Fibroblast of villous mesenchyme (primary cell): ENCODE results near the gene CPZ. TPM values are rescaled to one million over a fixed set of nuclear protein-coding genes. Genes with fewer than 3 reads are reported as not detected.

Experiments used
- DNase-seq: peaks from one replicate; pipeline ENCODE4 v3.0.0-alpha.2; 2010; ENCODE audit warnings: low read depth
- H3K4me3 ChIP-seq: 2 replicates; pipeline ENCODE4 v1.5.1; 2011; ENCODE audit warnings: low read depth, mild to moderate bottlenecking, low read length
- total RNA-seq: library from RNA; depleted of rRNA; stranded (reverse); fragments of >200 nt; gene quantifications from 2 replicates; pipeline ENCODE4 v1.2.3, GENCODE V29; 2012
- TF ChIP-seq, protein P1 (sequence below): IDR thresholded peaks from 2 replicates; pipeline ENCODE4 v1.5.1; 2012; ENCODE audit warnings: low read depth, mild to moderate bottlenecking, low read length; ENCODE audit not compliant: insufficient read depth

CPZ gene
- total RNA-seq, 1 donor = 19.0 TPM

DNA sequence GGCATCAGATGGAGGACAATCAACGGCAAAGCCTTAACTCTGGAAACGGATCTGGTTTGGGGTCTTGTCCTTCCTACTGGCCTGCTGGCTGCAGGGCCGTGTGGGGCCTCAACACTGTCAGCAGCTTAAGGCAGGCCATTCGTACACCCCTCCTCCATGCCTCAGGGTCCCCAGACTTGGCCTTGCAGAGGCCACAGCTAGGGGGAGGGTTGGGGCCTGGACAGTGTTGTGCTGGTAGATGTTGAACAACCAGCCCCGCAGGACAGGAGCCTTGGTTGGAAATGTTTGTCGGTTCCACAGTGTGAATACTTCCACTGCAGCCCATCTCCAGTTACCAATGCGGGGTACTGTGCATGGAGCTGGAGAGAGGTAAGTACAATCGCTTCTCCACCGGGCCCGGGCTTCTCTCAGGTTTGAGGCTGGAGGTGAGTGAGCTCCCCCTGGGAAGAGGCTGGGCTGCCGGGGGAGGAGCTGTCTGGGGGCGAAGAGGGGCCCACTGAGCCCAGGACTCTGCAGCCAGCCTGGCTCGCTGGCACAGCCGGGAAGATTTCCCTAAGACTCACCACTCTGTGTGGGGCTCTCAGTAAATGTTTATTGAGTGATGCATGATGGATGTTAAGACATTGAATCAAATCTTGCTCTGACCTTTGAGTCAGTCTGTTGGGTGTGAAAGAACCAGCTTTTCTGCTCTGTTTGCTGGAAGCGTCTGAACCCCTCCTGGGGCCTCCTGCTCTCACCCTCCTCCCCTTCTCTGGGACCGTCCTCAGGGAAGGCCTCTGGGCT lies 32.1 kb upstream of the CPZ start:
- no peak for DNase-seq
- TF ChIP-seq, protein P1, sequence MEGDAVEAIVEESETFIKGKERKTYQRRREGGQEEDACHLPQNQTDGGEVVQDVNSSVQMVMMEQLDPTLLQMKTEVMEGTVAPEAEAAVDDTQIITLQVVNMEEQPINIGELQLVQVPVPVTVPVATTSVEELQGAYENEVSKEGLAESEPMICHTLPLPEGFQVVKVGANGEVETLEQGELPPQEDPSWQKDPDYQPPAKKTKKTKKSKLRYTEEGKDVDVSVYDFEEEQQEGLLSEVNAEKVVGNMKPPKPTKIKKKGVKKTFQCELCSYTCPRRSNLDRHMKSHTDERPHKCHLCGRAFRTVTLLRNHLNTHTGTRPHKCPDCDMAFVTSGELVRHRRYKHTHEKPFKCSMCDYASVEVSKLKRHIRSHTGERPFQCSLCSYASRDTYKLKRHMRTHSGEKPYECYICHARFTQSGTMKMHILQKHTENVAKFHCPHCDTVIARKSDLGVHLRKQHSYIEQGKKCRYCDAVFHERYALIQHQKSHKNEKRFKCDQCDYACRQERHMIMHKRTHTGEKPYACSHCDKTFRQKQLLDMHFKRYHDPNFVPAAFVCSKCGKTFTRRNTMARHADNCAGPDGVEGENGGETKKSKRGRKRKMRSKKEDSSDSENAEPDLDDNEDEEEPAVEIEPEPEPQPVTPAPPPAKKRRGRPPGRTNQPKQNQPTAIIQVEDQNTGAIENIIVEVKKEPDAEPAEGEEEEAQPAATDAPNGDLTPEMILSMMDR = no peak
- no peak overlapping the region for H3K4me3 ChIP-seq

DNA sequence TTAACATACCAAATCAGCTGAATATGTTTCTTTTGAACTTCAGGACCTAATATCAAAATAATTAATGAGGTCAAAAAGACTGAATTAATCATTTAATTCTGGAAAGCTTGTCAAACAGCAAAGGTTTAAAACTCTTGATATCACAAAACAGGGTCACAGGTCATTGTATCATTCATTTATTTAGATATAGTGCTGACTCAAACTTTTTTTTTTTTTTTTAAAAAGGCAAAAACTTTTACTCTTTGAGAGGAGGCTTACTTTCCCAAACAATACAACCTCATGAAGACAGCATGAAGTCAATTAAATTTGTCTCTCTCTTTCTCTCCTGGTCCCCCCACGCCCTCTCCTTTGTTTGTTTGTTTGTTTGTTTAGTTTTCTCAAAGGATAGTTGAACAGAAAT lies 28.0 kb upstream of the CPZ start:
- DNase-seq = no peak
- no peak overlapping the region for H3K4me3 ChIP-seq
- TF ChIP-seq, protein P1 = no peak

DNA sequence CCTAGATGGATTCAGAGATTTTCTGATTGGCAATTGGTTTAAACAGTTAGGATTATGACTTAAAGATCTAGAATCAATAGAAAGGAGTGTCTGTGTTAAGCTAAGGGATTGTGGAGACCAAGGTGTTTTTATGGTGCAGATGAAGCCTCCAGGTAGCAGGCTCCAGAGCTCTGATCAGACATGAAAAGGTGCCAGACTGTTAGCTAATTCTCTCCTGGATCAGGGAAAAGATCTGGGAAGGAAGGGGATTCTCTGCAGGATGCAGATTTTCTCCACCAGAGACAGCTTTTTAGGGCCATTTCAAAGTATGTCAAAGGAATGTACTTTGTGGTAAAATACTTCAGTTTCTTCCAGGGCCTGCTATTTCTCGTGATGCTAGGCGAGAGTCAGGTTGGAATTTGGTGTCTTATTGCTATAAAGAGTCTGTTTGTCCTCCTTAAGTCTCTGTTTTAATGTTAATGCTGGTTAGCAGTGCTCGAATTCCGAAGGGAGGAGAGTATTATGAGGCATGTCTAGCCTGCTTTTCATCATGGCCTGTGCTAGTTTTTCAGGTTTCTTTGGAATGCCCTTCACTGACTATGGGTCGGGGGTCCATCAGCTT lies 24.4 kb upstream of the CPZ start:
- peak; percentile 64 for DNase-seq
- TF ChIP-seq, protein P1 = no peak
- H3K4me3 ChIP-seq = no peak overlapping the region

DNA sequence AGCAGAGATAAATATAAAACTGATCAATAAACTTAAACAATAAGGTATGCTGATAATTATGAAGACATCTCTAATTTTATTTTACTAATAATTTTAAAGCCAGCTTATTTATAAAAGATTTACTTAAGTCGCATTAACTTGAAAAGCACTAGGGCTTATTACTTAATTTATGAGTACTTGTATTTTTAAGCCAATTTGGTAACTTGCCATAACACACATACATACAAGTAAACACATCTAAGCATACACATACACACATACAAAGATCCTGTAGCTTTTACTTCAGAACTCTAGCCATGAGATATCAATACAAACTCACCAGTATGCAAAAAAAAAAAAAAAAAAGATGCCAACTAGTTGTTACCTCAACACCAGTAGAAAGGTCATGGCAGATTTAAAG lies 22.4 kb upstream of the CPZ start:
- no peak overlapping the region for H3K4me3 ChIP-seq
- DNase-seq = no peak
- TF ChIP-seq, protein P1 = no peak

DNA sequence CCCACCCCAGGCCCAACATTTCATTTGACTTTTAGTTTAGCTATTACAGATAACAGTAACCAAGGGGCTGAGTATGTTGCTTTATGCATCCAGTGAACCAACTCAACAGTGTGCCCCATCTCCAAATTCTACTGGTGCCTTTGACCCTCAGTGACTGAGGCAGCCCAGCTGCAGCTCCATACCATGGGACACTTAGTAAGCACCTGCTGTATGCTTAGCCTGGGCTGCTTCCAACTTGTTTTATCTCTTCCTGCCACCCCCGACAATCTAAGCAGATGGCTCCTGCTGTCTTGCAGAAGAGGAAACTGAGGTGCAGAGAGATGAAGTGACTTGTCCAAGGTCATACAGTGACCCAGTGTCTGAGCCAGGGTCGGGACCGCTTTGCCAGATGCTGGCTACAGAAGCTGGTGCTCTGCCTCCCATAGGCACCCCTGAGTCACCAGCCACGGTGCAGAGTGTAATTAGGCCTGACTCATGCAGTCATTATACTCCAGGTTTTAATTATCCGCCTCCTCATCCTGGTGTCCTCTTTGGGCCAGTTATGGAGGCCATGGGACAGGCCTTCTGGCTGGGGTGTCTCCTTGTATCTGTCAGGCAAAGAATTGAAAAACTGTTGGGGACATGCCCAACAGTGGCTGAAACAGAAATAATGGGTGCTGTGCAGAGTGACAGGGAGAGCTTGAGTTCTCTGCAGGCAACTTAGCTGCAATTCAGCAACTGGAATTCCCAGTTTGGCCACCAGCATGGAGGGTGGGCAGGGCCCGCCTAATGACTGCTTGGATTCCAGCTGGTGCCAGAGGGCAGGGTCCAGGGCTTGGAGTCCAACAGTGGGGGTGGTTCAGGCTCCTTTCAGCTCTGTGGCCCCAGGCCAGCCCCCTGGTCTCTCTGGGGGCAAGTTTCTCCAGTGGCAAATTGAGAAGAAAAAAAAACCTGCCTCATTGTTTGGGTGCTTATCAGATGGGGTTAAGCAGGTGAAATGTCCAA lies 20.6 kb upstream of the CPZ start:
- no peak for DNase-seq
- TF ChIP-seq, protein P1 = no peak
- H3K4me3 ChIP-seq = no peak overlapping the region

DNA sequence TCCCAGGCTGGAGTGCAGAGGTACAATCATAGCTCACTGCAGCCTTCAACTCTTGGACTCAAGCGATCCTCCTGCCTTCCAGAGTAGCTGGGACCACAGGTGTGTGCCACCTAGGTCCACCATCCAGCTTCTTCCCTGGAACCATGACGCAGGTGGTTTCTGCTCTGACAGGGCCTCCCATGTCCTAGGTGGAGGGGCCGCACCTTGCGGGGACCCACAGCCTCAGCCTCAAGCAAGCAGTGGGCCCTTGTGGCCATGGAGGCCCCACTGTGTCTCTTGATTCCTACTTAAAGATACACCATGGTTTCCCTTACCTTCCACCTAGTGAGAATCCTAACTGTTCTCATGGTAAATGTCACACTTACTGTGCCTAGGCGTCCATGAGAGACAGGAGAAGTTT lies 19.3 kb upstream of the CPZ start:
- H3K4me3 ChIP-seq = no peak overlapping the region
- TF ChIP-seq, protein P1 = no peak
- no peak for DNase-seq
